BLaER1 treated with 17β-estradiol and CSF1 and Interleukin-3, amounts not matched to agents 10 nM and 100 nM (cell line): ENCODE results near the gene SEMA5A.

ENCODE experiments used
- H3K27ac ChIP-seq, 11 experiments: shearing (Covaris generic); formaldehyde crosslinking; 2 replicates each; pipeline ENCODE4 v1.8.1; 2022
- H3K27me3 ChIP-seq, 11 experiments: shearing (Covaris generic); formaldehyde crosslinking; 2 replicates each; pipeline ENCODE4 v1.8.1; 2022
- H3K36me3 ChIP-seq, 11 experiments: shearing (Covaris generic); formaldehyde crosslinking; 2 replicates each; pipeline ENCODE4 v1.8.1; 2022
- H3K4me1 ChIP-seq, 10 experiments: shearing (Covaris generic); formaldehyde crosslinking; 2 replicates each; pipeline ENCODE4 v1.8.1; 2022
- H3K4me2 ChIP-seq, 11 experiments: shearing (Covaris generic); formaldehyde crosslinking; 2 replicates each; pipeline ENCODE4 v1.8.1; 2022
- H3K4me3 ChIP-seq, 10 experiments: shearing (Covaris generic); formaldehyde crosslinking; 2 replicates each; pipeline ENCODE4 v1.8.1; 2022
- H3K9ac ChIP-seq, 11 experiments: shearing (Covaris generic); formaldehyde crosslinking; 2 replicates each; pipeline ENCODE4 v1.8.1; 2022
- H3K9me3 ChIP-seq, 11 experiments: shearing (Covaris generic); formaldehyde crosslinking; replicated peaks in 1 of 11; 2 replicates each; pipeline ENCODE4 v1.8.1; 2022
- H4K20me1 ChIP-seq, 11 experiments: shearing (Covaris generic); formaldehyde crosslinking; 2 replicates each; pipeline ENCODE4 v1.8.1; 2022
- Cebpa-rat ChIP-seq, 11 experiments: shearing (Covaris generic); IDR thresholded peaks; 2 replicates each; pipeline ENCODE4 v1.8.1; 2022

Gene SEMA5A

GRCh38 chr5:9545992-9546851 lies at the start of gene SEMA5A:
TSS of gene SEMA5A (minus strand) at chr5:9546075. CDS start at chr5:9379946, 166,129 bp downstream.
- peak within 1 kb of the TSS; percentile 57 to 71 (median 64) for H3K4me3 ChIP-seq

GRCh38 chr5:9594913-9595312 lies 49.0 kb upstream of the SEMA5A start:
- H3K9ac ChIP-seq = no peak overlapping the region
- H3K4me3 ChIP-seq = no peak overlapping the region
- no peak overlapping the region for H3K4me2 ChIP-seq
- no peaks in the 10 kb centered on the region for H3K9me3 ChIP-seq
- TF ChIP-seq Cebpa-rat (IDR thresholded peaks at IDR 0.05) = no peak
- no peak overlapping the region for H3K27ac ChIP-seq
- H4K20me1 ChIP-seq = no peaks in the 10 kb centered on the region
- peaks cover 7 to 13% (median 9%) of the 10 kb centered on the region in 10 experiments; a peak in 16 of 20 replicates for H3K4me1 ChIP-seq
- H3K36me3 ChIP-seq = no peaks in the 10 kb centered on the region
- no peaks in the 10 kb centered on the region for H3K27me3 ChIP-seq

More at GRCh38 chr5:9545992-9546851, at the start of gene SEMA5A:
- Histone ChIP-seq H3K4me2 (peak within 1 kb of the TSS; percentile 90 to 98 (median 96)), H3K27ac (no peak within 1 kb of the TSS), H3K27me3 (peaks cover 7 to 18% (median 14%) of the 10 kb centered on the region in 11 experiments; a peak in 20 of 22 replicates), H4K20me1 (no peaks in the 10 kb centered on the region), H3K4me1 (peaks cover 0 to 23% (median 12%) of the 10 kb centered on the region in 10 experiments; a peak in 13 of 20 replicates), H3K9me3 (peaks cover 13 to 21% (median 16%) of the 10 kb centered on the region in 11 experiments; a peak in 21 of 22 replicates), H3K9ac (peak within 1 kb of the TSS; percentile 21 to 70 (median 50); a peak in 15 of 22 replicates), H3K36me3 (no peaks in the 10 kb centered on the region)
- no peak for TF ChIP-seq Cebpa-rat (IDR thresholded peaks at IDR 0.05)

- no peaks in the 10 kb centered on the region for H3K4me1 ChIP-seq
- no peaks in the 10 kb centered on the region for H3K36me3 ChIP-seq
- H3K4me3 ChIP-seq = no peak overlapping the region
- no peaks in the 10 kb centered on the region for H3K9me3 ChIP-seq
- H3K4me2 ChIP-seq = no peak overlapping the region
- no peak overlapping the region for H3K9ac ChIP-seq
- H3K27me3 ChIP-seq = no peaks in the 10 kb centered on the region
- no peaks in the 10 kb centered on the region for H4K20me1 ChIP-seq
- H3K27ac ChIP-seq = no peak overlapping the region
- no peak for TF ChIP-seq Cebpa-rat (IDR thresholded peaks at IDR 0.05)
Measured at GRCh38 chr5:9589049-9589835, 43.4 kb upstream of the SEMA5A start.

- Histone ChIP-seq H3K36me3 (no peaks in the 10 kb centered on the region), H4K20me1 (no peaks in the 10 kb centered on the region), H3K4me3 (no peak overlapping the region)
Measured at GRCh38 chr5:9588254-9588653, 42.4 kb upstream of the SEMA5A start.

GRCh38 chr5:9587135-9587534 lies 41.3 kb upstream of the SEMA5A start:
- Histone ChIP-seq H3K36me3 (no peaks in the 10 kb centered on the region), H3K4me1 (no peaks in the 10 kb centered on the region), H3K9me3 (no peaks in the 10 kb centered on the region), H3K4me2 (no peak overlapping the region), H3K27ac (no peak overlapping the region), H3K4me3 (no peak overlapping the region), H3K9ac (no peak overlapping the region), H4K20me1 (no peaks in the 10 kb centered on the region), H3K27me3 (no peaks in the 10 kb centered on the region)
- no peak for TF ChIP-seq Cebpa-rat (IDR thresholded peaks at IDR 0.05)

More at GRCh38 chr5:9588254-9588653, 42.4 kb upstream of the SEMA5A start:
- Histone ChIP-seq H3K4me2 (no peak overlapping the region), H3K27me3 (no peaks in the 10 kb centered on the region), H3K27ac (no peak overlapping the region), H3K4me1 (no peaks in the 10 kb centered on the region), H3K9me3 (no peaks in the 10 kb centered on the region), H3K9ac (no peak overlapping the region)
- TF ChIP-seq Cebpa-rat (IDR thresholded peaks at IDR 0.05) = no peak

- Histone ChIP-seq H3K4me2 (no peak overlapping the region), H3K36me3 (no peaks in the 10 kb centered on the region), H3K9ac (no peak overlapping the region), H4K20me1 (no peaks in the 10 kb centered on the region), H3K4me3 (no peak overlapping the region), H3K27ac (no peak overlapping the region), H3K9me3 (peaks cover 0 to 8% (median 0%) of the 10 kb centered on the region in 11 experiments; a peak in 2 of 22 replicates), H3K4me1 (no peaks in the 10 kb centered on the region), H3K27me3 (no peaks in the 10 kb centered on the region)
- TF ChIP-seq Cebpa-rat (IDR thresholded peaks at IDR 0.05) = no peak
Measured at GRCh38 chr5:9582406-9582805, 36.5 kb upstream of the SEMA5A start.

GRCh38 chr5:9573796-9574195 lies 27.9 kb upstream of the SEMA5A start:
- Histone ChIP-seq H3K9ac (no peak overlapping the region), H3K9me3 (peaks cover 0 to 8% (median 0%) of the 10 kb centered on the region in 11 experiments; a peak in 2 of 22 replicates), H3K27me3 (no peaks in the 10 kb centered on the region), H3K27ac (no peak overlapping the region), H3K4me3 (no peak overlapping the region), H3K4me2 (no peak overlapping the region), H3K36me3 (no peaks in the 10 kb centered on the region), H4K20me1 (no peaks in the 10 kb centered on the region), H3K4me1 (no peaks in the 10 kb centered on the region)
- TF ChIP-seq Cebpa-rat (IDR thresholded peaks at IDR 0.05) = no peak

GRCh38 chr5:9572246-9572645 lies 26.4 kb upstream of the SEMA5A start:
- TF ChIP-seq Cebpa-rat (IDR thresholded peaks at IDR 0.05) = no peak
- no peaks in the 10 kb centered on the region for H3K27me3 ChIP-seq
- H3K4me2 ChIP-seq = no peak overlapping the region
- H3K36me3 ChIP-seq = no peaks in the 10 kb centered on the region
- H3K4me1 ChIP-seq = no peaks in the 10 kb centered on the region
- H3K9me3 ChIP-seq = no peaks in the 10 kb centered on the region
- no peak overlapping the region for H3K9ac ChIP-seq
- H3K4me3 ChIP-seq = no peak overlapping the region
- no peak overlapping the region for H3K27ac ChIP-seq
- no peaks in the 10 kb centered on the region for H4K20me1 ChIP-seq

- no peaks in the 10 kb centered on the region for H3K36me3 ChIP-seq
- H4K20me1 ChIP-seq = no peaks in the 10 kb centered on the region
- TF ChIP-seq Cebpa-rat (IDR thresholded peaks at IDR 0.05) = no peak
- H3K9ac ChIP-seq = no peak overlapping the region
- H3K4me3 ChIP-seq = no peak overlapping the region
- H3K4me2 ChIP-seq = no peak overlapping the region
- no peaks in the 10 kb centered on the region for H3K4me1 ChIP-seq
- no peak overlapping the region for H3K27ac ChIP-seq
- H3K9me3 ChIP-seq = 0 out of 22 replicates have a peak, but pooled peaks cover 0 to 1% (median 0%) of the 10 kb centered on the region in 11 experiments
- H3K27me3 ChIP-seq = no peaks in the 10 kb centered on the region
Measured at GRCh38 chr5:9570876-9571275, 25.0 kb upstream of the SEMA5A start.
